Measurements from ENCODE around the gene VEGFB.

DNA sequence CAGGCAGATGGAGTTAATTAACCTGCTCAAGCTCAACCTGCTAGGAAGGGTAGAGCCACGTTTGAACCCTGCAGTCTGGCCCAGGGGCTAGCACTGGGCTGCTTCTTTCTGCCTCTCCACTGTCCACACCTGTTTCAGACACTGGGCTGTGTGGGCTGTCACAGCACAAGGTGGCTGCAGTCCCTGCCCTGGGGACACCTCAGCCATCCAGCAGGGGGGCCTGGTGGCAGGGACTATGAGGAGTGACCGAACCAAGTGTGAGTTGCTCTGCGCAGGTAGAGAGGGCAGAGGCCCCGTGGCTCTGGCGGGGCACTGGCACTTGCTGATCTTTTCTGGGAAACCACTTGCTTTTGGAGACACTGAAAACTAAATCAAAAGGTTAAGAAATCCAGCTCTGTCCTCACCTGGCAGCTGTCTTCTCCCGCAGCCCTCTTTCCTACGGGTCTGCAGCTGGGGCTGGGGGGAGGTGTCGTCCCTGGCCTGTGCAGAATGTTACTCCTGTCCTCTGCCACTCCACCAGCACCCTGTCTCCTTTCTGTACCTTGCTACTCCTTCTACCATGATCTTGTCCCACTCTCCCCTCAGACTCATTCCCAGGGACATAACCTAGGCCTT, 44.3 kb downstream of the VEGFB start:
- TF ChIP-seq, protein P1, sequence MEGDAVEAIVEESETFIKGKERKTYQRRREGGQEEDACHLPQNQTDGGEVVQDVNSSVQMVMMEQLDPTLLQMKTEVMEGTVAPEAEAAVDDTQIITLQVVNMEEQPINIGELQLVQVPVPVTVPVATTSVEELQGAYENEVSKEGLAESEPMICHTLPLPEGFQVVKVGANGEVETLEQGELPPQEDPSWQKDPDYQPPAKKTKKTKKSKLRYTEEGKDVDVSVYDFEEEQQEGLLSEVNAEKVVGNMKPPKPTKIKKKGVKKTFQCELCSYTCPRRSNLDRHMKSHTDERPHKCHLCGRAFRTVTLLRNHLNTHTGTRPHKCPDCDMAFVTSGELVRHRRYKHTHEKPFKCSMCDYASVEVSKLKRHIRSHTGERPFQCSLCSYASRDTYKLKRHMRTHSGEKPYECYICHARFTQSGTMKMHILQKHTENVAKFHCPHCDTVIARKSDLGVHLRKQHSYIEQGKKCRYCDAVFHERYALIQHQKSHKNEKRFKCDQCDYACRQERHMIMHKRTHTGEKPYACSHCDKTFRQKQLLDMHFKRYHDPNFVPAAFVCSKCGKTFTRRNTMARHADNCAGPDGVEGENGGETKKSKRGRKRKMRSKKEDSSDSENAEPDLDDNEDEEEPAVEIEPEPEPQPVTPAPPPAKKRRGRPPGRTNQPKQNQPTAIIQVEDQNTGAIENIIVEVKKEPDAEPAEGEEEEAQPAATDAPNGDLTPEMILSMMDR (IDR thresholded peaks at IDR 0.05) = no peak
- no peak for TF ChIP-seq POLR2A (IDR thresholded peaks at IDR 0.05)

Data from uterus (tissue), 2 donors.